SK-N-SH (cell line): ENCODE data around the gene KIF3C. TPM values are rescaled to one million over a fixed set of nuclear protein-coding genes. Genes with fewer than 3 reads are reported as not detected.

Experiments used
- CTCF ChIA-PET: fragments of 300-600, 350-600 bp; formaldehyde crosslinking; extraction: SDS; loops from one replicate; lab custom pipeline; 2021; lab: Yijun Ruan, JAX
- POLR2A ChIA-PET: fragments of 350-600 bp; sonication (Branson Sonifier 250); formaldehyde crosslinking; extraction: SDS; loops from one replicate; lab custom pipeline; 2020; ENCODE audit warnings: antibody characterized with exemption, inconsistent platforms; lab: Yijun Ruan, JAX
- DNase-seq: peaks from one replicate; pipeline ENCODE4 v3.0.0; 2012
- H2AFZ ChIP-seq: fragments of 200-600 bp; sonication (generic); 2 replicates; pipeline ENCODE4 v1.8.1; 2016; ENCODE audit warnings: antibody characterized with exemption, mild to moderate bottlenecking, low read depth
- H3F3A ChIP-seq: fragments of 200-600 bp; sonication (generic); replicated peaks from 2 replicates; pipeline ENCODE3; 2016; ENCODE audit warnings: antibody characterized with exemption, mild to moderate bottlenecking; ENCODE audit not compliant: insufficient read depth
- H3K27ac ChIP-seq, 2 experiments: fragments of 200-500 bp in 1 of 2; fragments of 200-600 bp in 1 of 2; sonication (Bioruptor generic) in 1 of 2; sonication (generic), shearing (Covaris generic) in 1 of 2; 2 replicates each; pipeline versions ENCODE4 v1.5.1 to v1.6.1; 2014 to 2016; ENCODE audit warnings: low read depth in 2 of 2, inconsistent platforms in 1 of 2, low read length in 1 of 2, mild to moderate bottlenecking in 1 of 2, mixed read lengths in 1 of 2
- H3K27me3 ChIP-seq: fragments of 200-600 bp; sonication (generic), shearing (Covaris generic); 2 replicates; pipeline ENCODE4 v1.6.1; 2016; ENCODE audit warnings: mixed run types; ENCODE audit not compliant: insufficient read depth
- H3K36me3 ChIP-seq, 2 experiments: fragments of 200-500 bp in 1 of 2; fragments of 200-600 bp in 1 of 2; sonication (Bioruptor generic) in 1 of 2; sonication (generic) in 1 of 2; replicated peaks in 1 of 2; 2 replicates each; pipeline versions ENCODE3 to v1.5.1; 2014 to 2016; ENCODE audit warnings: low read length in 1 of 2, mild to moderate bottlenecking in 1 of 2; ENCODE audit not compliant: insufficient read depth in 2 of 2, control insufficient read depth in 1 of 2
- H3K4me1 ChIP-seq, 2 experiments: fragments of 200-500 bp in 1 of 2; fragments of 200-600 bp in 1 of 2; sonication (Bioruptor generic) in 1 of 2; sonication (generic), shearing (Covaris generic) in 1 of 2; 2 replicates each; pipeline versions ENCODE4 v1.5.1 to v1.6.1; 2014 to 2016; ENCODE audit warnings: low read depth in 1 of 2, low read length in 1 of 2, mixed run types in 1 of 2; ENCODE audit not compliant: insufficient read depth in 2 of 2, control insufficient read depth in 1 of 2
- H3K4me2 ChIP-seq: fragments of 200-600 bp; sonication (generic), shearing (Covaris generic); 2 replicates; pipeline ENCODE4 v1.6.1; 2017; ENCODE audit warnings: mixed run types
- H3K4me3 ChIP-seq, 2 experiments: fragments of 200-500 bp in 1 of 2; fragments of 200-600 bp in 1 of 2; sonication (Bioruptor generic) in 1 of 2; sonication (generic), shearing (Covaris generic) in 1 of 2; 2 replicates each; pipeline versions ENCODE4 v1.5.1 to v1.8.1; 2014 to 2016; ENCODE audit warnings: low read depth in 2 of 2, inconsistent platforms in 1 of 2, low read length in 1 of 2, mild to moderate bottlenecking in 1 of 2, mixed read lengths in 1 of 2, moderate library complexity in 1 of 2
- H3K79me2 ChIP-seq: fragments of 200-600 bp; sonication (generic); 2 replicates; pipeline ENCODE4 v1.8.1; 2017; ENCODE audit warnings: mild to moderate bottlenecking; ENCODE audit not compliant: insufficient read depth
- H3K9ac ChIP-seq: fragments of 200-600 bp; sonication (generic); 2 replicates; pipeline ENCODE4 v1.6.1; 2017; ENCODE audit warnings: mixed run types
- H3K9me2 ChIP-seq: fragments of 200-600 bp; sonication (generic); 2 replicates; pipeline ENCODE4 v1.6.1; 2017; ENCODE audit warnings: mixed run types
- H3K9me3 ChIP-seq: fragments of 200-600 bp; sonication (generic); 2 replicates; pipeline ENCODE4 v1.6.1; 2017; ENCODE audit warnings: mixed run types, mild to moderate bottlenecking, moderate library complexity
- H4K20me1 ChIP-seq: fragments of 200-600 bp; sonication (generic); 2 replicates; pipeline ENCODE4 v1.6.1; 2017; ENCODE audit warnings: mild to moderate bottlenecking, mixed run types; ENCODE audit not compliant: insufficient read depth
- CHD2 ChIP-seq: fragments of 150-350 bp; IDR thresholded peaks from 2 replicates; pipeline ENCODE4 v1.6.1; 2018; ENCODE audit warnings: low read length; ENCODE audit not compliant: partially characterized antibody
- FOXJ3 ChIP-seq: sonication (generic); formaldehyde crosslinking; IDR thresholded peaks from 2 replicates; pipeline ENCODE4 v1.5.1; 2020; ENCODE audit warnings: mild to moderate bottlenecking, missing genetic modification reagents
- GABPA ChIP-seq: IDR thresholded peaks from 2 replicates; pipeline ENCODE4 v1.4.0; 2012; ENCODE audit warnings: low read depth, mild to moderate bottlenecking
- MXI1 ChIP-seq: IDR thresholded peaks from 2 replicates; pipeline ENCODE4 v1.6.1; 2012; ENCODE audit warnings: mild to moderate bottlenecking, low read depth, low read length, improper control_type of control experiment
- NFIC ChIP-seq: IDR thresholded peaks from 2 replicates; pipeline ENCODE4 v1.4.0; 2012; ENCODE audit warnings: borderline replicate concordance
- PBX3 ChIP-seq: IDR thresholded peaks from 2 replicates; pipeline ENCODE4; 2012
- RCOR1 ChIP-seq: fragments of 150-350 bp; IDR thresholded peaks from 2 replicates; pipeline ENCODE4 v1.6.1; 2017; ENCODE audit warnings: antibody characterized with exemption, low read length
- RXRA ChIP-seq: IDR thresholded peaks from 2 replicates; pipeline ENCODE4 v1.4.0; 2012; ENCODE audit warnings: low read depth, mild to moderate bottlenecking, borderline replicate concordance
- SMC3 ChIP-seq: IDR thresholded peaks from 2 replicates; pipeline ENCODE4 v1.6.1; 2012; ENCODE audit warnings: low read depth, low read length, improper control_type of control experiment
- TAF1 ChIP-seq: IDR thresholded peaks from 2 replicates; pipeline ENCODE4 v1.6.1; 2012; ENCODE audit warnings: low read depth, mild to moderate bottlenecking, low read length, moderate library complexity, borderline replicate concordance
- USF2 ChIP-seq: fragments of 150-350 bp; IDR thresholded peaks from 2 replicates; pipeline ENCODE4 v1.6.1; 2017; ENCODE audit warnings: antibody characterized with exemption, low read length, low read depth, borderline replicate concordance
- WGBS: methylation state at CpG from one replicate; pipeline ENCODE4 v1.1.6; 2017; ENCODE audit warnings: low lambda C conversion rate; 5-methylcytosine and 5-hydroxymethylcytosine counted together
- polyA plus RNA-seq, 3 experiments: library from polyadenylated mRNA; depleted of rRNA; stranded (reverse); fragments of >200 nt; gene quantifications; 2 replicates each; pipeline ENCODE4 v1.2.3, GENCODE V29; 2012
- TF ChIP-seq, protein P1 (sequence below): fragments of 150-350 bp; IDR thresholded peaks from 2 replicates; pipeline ENCODE4 v1.6.1; 2016; ENCODE audit warnings: mild to moderate bottlenecking, low read depth, low read length

Gene KIF3C
- polyA plus RNA-seq, 1 of the 3 experiments (the other 2 are of a cell fraction) = 29.5 TPM

GRCh38 chr2:25988134-25988533 lies 5.8 kb upstream of the KIF3C start:
- Histone ChIP-seq H3K4me1 (no peaks in the 10 kb centered on the region; a peak in 1 of 4 replicates), H3F3A (peaks cover 7% of the 10 kb centered on the region), H3K27ac (no peak overlapping the region), H3K4me2 (no peak overlapping the region), H3K9me2 (no peaks in the 10 kb centered on the region), H3K4me3 (no peak overlapping the region), H3K27me3 (no peaks in the 10 kb centered on the region), H3K9ac (no peak overlapping the region), H3K36me3 (no peaks in the 10 kb centered on the region), H3K9me3 (no peaks in the 10 kb centered on the region), H2AFZ (no peak overlapping the region), H3K79me2 (no peaks in the 10 kb centered on the region), H4K20me1 (no peaks in the 10 kb centered on the region)
- TF ChIP-seq PBX3 (no peak), MXI1 (no peak), RCOR1 (no peak), RXRA (no peak)
- TF ChIP-seq, protein P1, sequence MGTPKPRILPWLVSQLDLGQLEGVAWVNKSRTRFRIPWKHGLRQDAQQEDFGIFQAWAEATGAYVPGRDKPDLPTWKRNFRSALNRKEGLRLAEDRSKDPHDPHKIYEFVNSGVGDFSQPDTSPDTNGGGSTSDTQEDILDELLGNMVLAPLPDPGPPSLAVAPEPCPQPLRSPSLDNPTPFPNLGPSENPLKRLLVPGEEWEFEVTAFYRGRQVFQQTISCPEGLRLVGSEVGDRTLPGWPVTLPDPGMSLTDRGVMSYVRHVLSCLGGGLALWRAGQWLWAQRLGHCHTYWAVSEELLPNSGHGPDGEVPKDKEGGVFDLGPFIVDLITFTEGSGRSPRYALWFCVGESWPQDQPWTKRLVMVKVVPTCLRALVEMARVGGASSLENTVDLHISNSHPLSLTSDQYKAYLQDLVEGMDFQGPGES = no peak
- no peak for DNase-seq
- 94% methylated on average over 9 of the region's 9 CpGs for WGBS
- POLR2A ChIA-PET = no interaction called here
- CTCF ChIA-PET = interaction anchor here (1.0 to 6.1 kb wide), 4 partner anchors 28 to 158 kb away, joined by 3 to 96 read pairs (median 16); no protein-coding TSS in a partner anchor

DNA sequence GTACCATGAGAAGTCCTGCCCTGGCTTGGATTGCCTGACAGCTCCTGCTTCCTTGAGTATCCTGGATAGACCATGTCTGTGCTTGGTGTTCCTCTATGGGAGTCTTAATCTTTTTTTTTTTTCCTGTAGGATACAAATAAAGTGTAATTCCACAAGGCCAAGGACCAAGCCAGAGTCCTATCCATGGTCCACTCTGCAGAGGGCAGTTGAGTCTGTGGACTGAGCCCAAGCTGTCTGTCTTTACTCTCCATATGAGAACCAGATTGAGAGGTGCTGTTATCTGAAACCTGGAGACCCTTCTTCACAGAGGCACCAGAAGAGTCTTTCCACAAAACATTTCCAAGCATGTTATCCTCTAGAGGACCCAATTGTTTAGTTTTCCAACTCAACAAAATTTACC lies 1.4 kb upstream of the KIF3C start:
- no peak overlapping the region; the same call in 1 of the 2 replicates for H2AFZ ChIP-seq
- no peaks in the 10 kb centered on the region for H3K9me3 ChIP-seq
- no peak overlapping the region for H3K4me3 ChIP-seq
- H4K20me1 ChIP-seq = peaks cover 6% of the 10 kb centered on the region; the same call in 1 of the 2 replicates
- no peak for TF ChIP-seq CHD2
- TF ChIP-seq FOXJ3 (CRISPR knock-in tag) = no peak
- TF ChIP-seq TAF1 = no peak
- TF ChIP-seq GABPA = no peak
- no peak for TF ChIP-seq USF2
- TF ChIP-seq SMC3 = no peak
- TF ChIP-seq NFIC = no peak
- TF ChIP-seq, all 33 proteins: peak for 0
- Histone ChIP-seq H3K27me3 (no peaks in the 10 kb centered on the region), H3K9ac (no peak overlapping the region), H3K79me2 (peaks cover 31% of the 10 kb centered on the region), H3K9me2 (no peaks in the 10 kb centered on the region), H3F3A (peaks cover 13% of the 10 kb centered on the region), H3K27ac (no peak overlapping the region), H3K4me1 (peaks cover 25 to 33% of the 10 kb centered on the region in 2 experiments), H3K4me2 (no peak overlapping the region), H3K36me3 (peaks cover 2 to 4% of the 10 kb centered on the region in 2 experiments)
- ChIA-PET POLR2A (no interaction called here), CTCF (interaction anchor here (0.7 to 2.5 kb wide), 4 partner anchors 9 to 161 kb away, joined by 3 to 9 read pairs (median 6); no protein-coding TSS in a partner anchor)
- no peak for DNase-seq
